Activated CD8-positive, alpha-beta memory T cell treated with anti-CD3 and anti-CD28 coated beads, Interleukin-2, amount 10 ng/mL, durations not matched to agents 7 days and 5 days (primary cell): Measurements from ENCODE around the gene TNNT3. TPM values are rescaled to one million over a fixed set of nuclear protein-coding genes. Genes with fewer than 3 reads are reported as not detected.
A peak's percentile ranks its signal among the peaks of the same experiment; 100 is the strongest.

Experiments
- ATAC-seq: fragments of 150-1000 bp; cut with Tn5 transposase; one replicate; pipeline ENCODE4 v1.10.0; 2021; ENCODE audit warnings: moderate library complexity
- CTCF ChIA-PET: fragments of 350-600 bp; sonication (Branson Sonifier 250); formaldehyde crosslinking; loops from one replicate; lab custom pipeline; 2021; ENCODE audit warnings: antibody characterized with exemption; lab: Charles Lee
- DNase-seq: peaks from one replicate; pipeline ENCODE4 v3.0.0-alpha.2; 2020
- H3K27ac Mint-ChIP-seq: one replicate; pipeline ENCODE4 v1.8.0; 2021; ENCODE audit warnings: mild to moderate bottlenecking, mixed read lengths
- H3K27me3 Mint-ChIP-seq: one replicate; pipeline ENCODE4 v1.8.0; 2021; ENCODE audit warnings: mixed read lengths
- H3K36me3 Mint-ChIP-seq: one replicate; pipeline ENCODE4 v1.8.0; 2021; ENCODE audit warnings: mild to moderate bottlenecking, mixed read lengths
- H3K4me1 Mint-ChIP-seq: one replicate; pipeline ENCODE4 v1.8.0; 2021; ENCODE audit warnings: mixed read lengths
- H3K4me3 Mint-ChIP-seq: one replicate; pipeline ENCODE4 v1.8.0; 2021; ENCODE audit warnings: mild to moderate bottlenecking, moderate library complexity, mixed read lengths
- H3K9me3 Mint-ChIP-seq: one replicate; pipeline ENCODE4 v1.8.0; 2022; ENCODE audit warnings: low read depth, mixed read lengths
- total RNA-seq, 2 experiments: library from RNA; stranded (reverse); gene quantifications; one replicate each; pipeline ENCODE4 v1.2.3, GENCODE V29; 2021

TNNT3 gene
- total RNA-seq, 2 experiments from 2014 or later: 1.1 to 7.6 TPM

- ATAC-seq (peak; percentile 32), DNase-seq (no peak)
- Mint-ChIP-seq H3K27ac (peak overlapping the region; percentile 20), H3K9me3 (peaks cover 3% of the 10 kb centered on the region), H3K36me3 (peaks cover 2% of the 10 kb centered on the region), H3K4me1 (peaks cover 9% of the 10 kb centered on the region), H3K4me3 (no peak overlapping the region), H3K27me3 (peaks cover 4% of the 10 kb centered on the region)
- CTCF ChIA-PET: interaction anchor here (1.2 to 4.0 kb wide), 4 partner anchors 26 to 222 kb away, joined by 3 to 23 read pairs (median 10); partner anchors contain the start of genes LSP1 and PRR33
Observed at GRCh38 chr11:1916132-1916985, 3.1 kb upstream of the TNNT3 start.

GRCh38 chr11:1916986-1917522, 2.4 kb upstream of the TNNT3 start:
- DNase-seq (no peak), ATAC-seq (peak; percentile 22)
- CTCF ChIA-PET: interaction anchor here (1.0 to 4.0 kb wide), 5 partner anchors 27 to 223 kb away, joined by 3 to 23 read pairs (median 8); partner anchors contain the start of genes LSP1 and PRR33
- Mint-ChIP-seq H3K4me1 (peaks cover 9% of the 10 kb centered on the region), H3K36me3 (peaks cover 2% of the 10 kb centered on the region), H3K4me3 (no peak overlapping the region), H3K27me3 (peaks cover 4% of the 10 kb centered on the region), H3K9me3 (peaks cover 3% of the 10 kb centered on the region), H3K27ac (peak overlapping the region; percentile 13)

GRCh38 chr11:1917523-1918435, 1.7 kb upstream of the TNNT3 start:
- H3K27me3 Mint-ChIP-seq: peaks cover 4% of the 10 kb centered on the region
- H3K4me1 Mint-ChIP-seq: peaks cover 10% of the 10 kb centered on the region
- CTCF ChIA-PET: interaction anchor here (1.0 to 4.0 kb wide), 6 partner anchors 10 to 224 kb away, joined by 3 to 23 read pairs (median 6); partner anchors contain the start of genes LSP1 and PRR33
- peaks cover 2% of the 10 kb centered on the region for H3K36me3 Mint-ChIP-seq
- peaks cover 3% of the 10 kb centered on the region for H3K9me3 Mint-ChIP-seq
- H3K4me3 Mint-ChIP-seq: no peak overlapping the region
- no peak overlapping the region for H3K27ac Mint-ChIP-seq
- peak; percentile 2 for ATAC-seq
- DNase-seq: no peak

- peaks cover under 1% of the 10 kb centered on the region for H3K27me3 Mint-ChIP-seq
Observed at GRCh38 chr11:1918436-1919315, 827 bp upstream of the TNNT3 start.

GRCh38 chr11:1920128-1920908, 815 bp downstream of the TNNT3 start:
- H3K36me3 Mint-ChIP-seq: no peaks in the 10 kb centered on the region
- no peak overlapping the region for H3K27ac Mint-ChIP-seq
- peaks cover 9% of the 10 kb centered on the region for H3K4me1 Mint-ChIP-seq
- H3K9me3 Mint-ChIP-seq: no peaks in the 10 kb centered on the region
- no peak overlapping the region for H3K4me3 Mint-ChIP-seq
- CTCF ChIA-PET: interaction anchor here (0.9 to 3.4 kb wide), 7 partner anchors 28 to 268 kb away, joined by 3 to 23 read pairs (median 6); partner anchors contain the start of gene TNNI2
- ATAC-seq: no peak
- peak; percentile 39 for DNase-seq
- no peaks in the 10 kb centered on the region for H3K27me3 Mint-ChIP-seq

More at GRCh38 chr11:1918436-1919315, 827 bp upstream of the TNNT3 start:
- Mint-ChIP-seq H3K36me3 (peaks cover 2% of the 10 kb centered on the region), H3K4me3 (no peak overlapping the region), H3K9me3 (peaks cover 3% of the 10 kb centered on the region), H3K27ac (no peak overlapping the region), H3K4me1 (peaks cover 12% of the 10 kb centered on the region)
- peak; percentile 42 for DNase-seq
- no peak for ATAC-seq
- CTCF ChIA-PET: interaction anchor here (1.1 to 4.0 kb wide), 5 partner anchors 11 to 225 kb away, joined by 4 to 23 read pairs (median 8); partner anchors contain the start of gene PRR33

- peak; percentile 36 for DNase-seq
- ATAC-seq: peak; percentile 22
- Mint-ChIP-seq H3K36me3 (no peaks in the 10 kb centered on the region), H3K4me3 (no peak overlapping the region), H3K27ac (no peak overlapping the region), H3K9me3 (no peaks in the 10 kb centered on the region), H3K4me1 (peaks cover 4% of the 10 kb centered on the region), H3K27me3 (no peaks in the 10 kb centered on the region)
- CTCF ChIA-PET: interaction anchor here (1.2 to 3.4 kb wide), 4 partner anchors 13 to 88 kb away, joined by 3 to 23 read pairs (median 8); no protein-coding TSS in a partner anchor
Observed at GRCh38 chr11:1920909-1921573, 1.5 kb downstream of the TNNT3 start.

- DNase-seq (peak; percentile 37), ATAC-seq (no peak)
- H3K27me3 Mint-ChIP-seq: no peaks in the 10 kb centered on the region
- no peak overlapping the region for H3K27ac Mint-ChIP-seq
- no peak overlapping the region for H3K4me3 Mint-ChIP-seq
- CTCF ChIA-PET: interaction anchor here (1.1 to 3.4 kb wide), 5 partner anchors 13 to 89 kb away, joined by 3 to 23 read pairs (median 5); no protein-coding TSS in a partner anchor
- H3K9me3 Mint-ChIP-seq: no peaks in the 10 kb centered on the region
- H3K4me1 Mint-ChIP-seq: peaks cover 3% of the 10 kb centered on the region
- no peaks in the 10 kb centered on the region for H3K36me3 Mint-ChIP-seq
Observed at GRCh38 chr11:1921574-1922141, 2.2 kb downstream of the TNNT3 start.

- H3K27me3 Mint-ChIP-seq: no peaks in the 10 kb centered on the region
- no peaks in the 10 kb centered on the region for H3K36me3 Mint-ChIP-seq
- no peak for DNase-seq
- no peak overlapping the region for H3K27ac Mint-ChIP-seq
- H3K4me3 Mint-ChIP-seq: no peak overlapping the region
- no peak for ATAC-seq
- CTCF ChIA-PET: interaction anchor here (1.1 to 3.4 kb wide), 4 partner anchors 26 to 90 kb away, joined by 3 to 23 read pairs (median 8); no protein-coding TSS in a partner anchor
- peaks cover 3% of the 10 kb centered on the region for H3K4me1 Mint-ChIP-seq
- H3K9me3 Mint-ChIP-seq: no peaks in the 10 kb centered on the region
Observed at GRCh38 chr11:1922481-1923081, 3.1 kb downstream of the TNNT3 start.

GRCh38 chr11:1923201-1923956, 3.9 kb downstream of the TNNT3 start:
- CTCF ChIA-PET: interaction anchor here (1.1 kb wide), 1 partner anchor 36 kb away, joined by 3 read pairs; no protein-coding TSS in a partner anchor
- no peak overlapping the region for H3K27ac Mint-ChIP-seq
- H3K4me1 Mint-ChIP-seq: peaks cover 3% of the 10 kb centered on the region
- DNase-seq (no peak), ATAC-seq (no peak)
- no peak overlapping the region for H3K4me3 Mint-ChIP-seq
- no peaks in the 10 kb centered on the region for H3K36me3 Mint-ChIP-seq
- no peaks in the 10 kb centered on the region for H3K27me3 Mint-ChIP-seq
- no peaks in the 10 kb centered on the region for H3K9me3 Mint-ChIP-seq

- Mint-ChIP-seq H3K27me3 (no peaks in the 10 kb centered on the region), H3K4me3 (no peak overlapping the region), H3K36me3 (no peaks in the 10 kb centered on the region), H3K27ac (no peak overlapping the region), H3K9me3 (no peaks in the 10 kb centered on the region), H3K4me1 (peaks cover 3% of the 10 kb centered on the region)
- CTCF ChIA-PET: no interaction called here
- DNase-seq (no peak), ATAC-seq (no peak)
Observed at GRCh38 chr11:1924181-1924580, 4.7 kb downstream of the TNNT3 start.
